Activated naive CD4-positive, alpha-beta T cell treated with Interleukin-2 at 50 U/mL for 16 hours (primary cell): ENCODE measurements around the gene ARVCF.

Experiments
- DNase-seq: peaks from one replicate; pipeline ENCODE4 v3.0.0-alpha.2; 2020

ARVCF gene

GRCh38 chr22:20015187-20015625 lies 1.4 kb downstream of the ARVCF start:
- no peak for DNase-seq

- DNase-seq: no peak
Measured at GRCh38 chr22:20014526-20015186, 2.0 kb downstream of the ARVCF start.

- DNase-seq: no peak
Measured at GRCh38 chr22:20013382-20013871, 3.2 kb downstream of the ARVCF start.

- no peak for DNase-seq
Measured at GRCh38 chr22:20012741-20013331, 3.8 kb downstream of the ARVCF start.

GRCh38 chr22:20011993-20012740 lies 4.5 kb downstream of the ARVCF start:
- no peak for DNase-seq

GRCh38 chr22:20011123-20011992 lies 5.3 kb downstream of the ARVCF start:
- no peak for DNase-seq

GRCh38 chr22:20010307-20011122 lies 6.1 kb downstream of the ARVCF start:
- DNase-seq: no peak

GRCh38 chr22:20009582-20010306 lies 6.9 kb downstream of the ARVCF start:
- no peak for DNase-seq

GRCh38 chr22:20009018-20009491 lies 7.6 kb downstream of the ARVCF start:
- no peak for DNase-seq

GRCh38 chr22:20008221-20008995 lies 8.2 kb downstream of the ARVCF start:
- DNase-seq: no peak

GRCh38 chr22:20004464-20004863 lies 12.2 kb downstream of the ARVCF start:
- DNase-seq: no peak

- no peak for DNase-seq
Measured at GRCh38 chr22:20003304-20003703, 13.3 kb downstream of the ARVCF start.

- no peak for DNase-seq
Measured at GRCh38 chr22:20002636-20003035, 14.0 kb downstream of the ARVCF start.

- DNase-seq: no peak
Measured at GRCh38 chr22:20002128-20002527, 14.5 kb downstream of the ARVCF start.

GRCh38 chr22:20001082-20001638 lies 15.5 kb downstream of the ARVCF start:
- no peak for DNase-seq

GRCh38 chr22:20000246-20001081 lies 16.2 kb downstream of the ARVCF start:
- no peak for DNase-seq

- DNase-seq: no peak
Measured at GRCh38 chr22:19998991-19999820, 17.4 kb downstream of the ARVCF start.
